WTC11 (cell line): Measurements from ENCODE around the gene AKR1D1.

Experiments
- CREB1 ChIP-seq: sonication (generic); formaldehyde crosslinking; IDR thresholded peaks from 2 replicates; pipeline ENCODE4 v1.8.0; 2023; ENCODE audit warnings: mild to moderate bottlenecking, missing genetic modification reagents
- CREM ChIP-seq: sonication (generic); formaldehyde crosslinking; IDR thresholded peaks from 2 replicates; pipeline ENCODE4 v1.8.1; 2022; ENCODE audit warnings: mild to moderate bottlenecking, missing genetic modification reagents, moderate library complexity
- CTCF ChIP-seq: fragments of 200-600 bp; IDR thresholded peaks from 2 replicates; pipeline ENCODE4 v1.8.0; 2022; ENCODE audit warnings: antibody characterized with exemption
- IRF2 ChIP-seq: sonication (generic); formaldehyde crosslinking; IDR thresholded peaks from 2 replicates; pipeline ENCODE4 v1.8.0; 2022; ENCODE audit warnings: low read depth, missing genetic modification reagents, borderline replicate concordance
- MXD4 ChIP-seq: fragments of 250-450 bp; sonication (Bioruptor Pico); IDR thresholded peaks from 2 replicates; pipeline ENCODE4 v1.8.0; 2021; ENCODE audit warnings: mild to moderate bottlenecking, moderate library complexity, borderline replicate concordance
- SMAD3 ChIP-seq: sonication (generic); formaldehyde crosslinking; IDR thresholded peaks from 2 replicates; pipeline ENCODE4 v1.8.0; 2022; ENCODE audit warnings: missing genetic modification reagents, mild to moderate bottlenecking, borderline replicate concordance
- SMAD4 ChIP-seq: sonication (generic); formaldehyde crosslinking; IDR thresholded peaks from 2 replicates; pipeline ENCODE4 v1.8.0; 2022; ENCODE audit warnings: mild to moderate bottlenecking, missing genetic modification reagents
- ZNF423 ChIP-seq: fragments of 250-450 bp; sonication (Bioruptor Pico); IDR thresholded peaks from 2 replicates; pipeline ENCODE4 v2.1.2; 2022; ENCODE audit warnings: mild to moderate bottlenecking, moderate library complexity
- TF ChIP-seq, protein P1 (sequence below): sonication (generic); formaldehyde crosslinking; IDR thresholded peaks from 2 replicates; pipeline ENCODE4 v1.8.1; 2023; ENCODE audit warnings: mild to moderate bottlenecking, missing genetic modification reagents
- TF ChIP-seq, protein P2 (sequence below): sonication (generic); formaldehyde crosslinking; IDR thresholded peaks from 2 replicates; pipeline ENCODE4 v1.8.0; 2022; ENCODE audit warnings: mild to moderate bottlenecking, missing genetic modification reagents

- TF ChIP-seq IRF2 (no peak), CTCF (no peak), ZNF423 (CRISPR knock-in tag) (no peak), CREB1 (no peak), CREM (CRISPR knock-in tag) (no peak), SMAD3 (no peak), MXD4 (CRISPR knock-in tag) (no peak), SMAD4 (CRISPR knock-in tag) (no peak)
- TF ChIP-seq, protein P1, sequence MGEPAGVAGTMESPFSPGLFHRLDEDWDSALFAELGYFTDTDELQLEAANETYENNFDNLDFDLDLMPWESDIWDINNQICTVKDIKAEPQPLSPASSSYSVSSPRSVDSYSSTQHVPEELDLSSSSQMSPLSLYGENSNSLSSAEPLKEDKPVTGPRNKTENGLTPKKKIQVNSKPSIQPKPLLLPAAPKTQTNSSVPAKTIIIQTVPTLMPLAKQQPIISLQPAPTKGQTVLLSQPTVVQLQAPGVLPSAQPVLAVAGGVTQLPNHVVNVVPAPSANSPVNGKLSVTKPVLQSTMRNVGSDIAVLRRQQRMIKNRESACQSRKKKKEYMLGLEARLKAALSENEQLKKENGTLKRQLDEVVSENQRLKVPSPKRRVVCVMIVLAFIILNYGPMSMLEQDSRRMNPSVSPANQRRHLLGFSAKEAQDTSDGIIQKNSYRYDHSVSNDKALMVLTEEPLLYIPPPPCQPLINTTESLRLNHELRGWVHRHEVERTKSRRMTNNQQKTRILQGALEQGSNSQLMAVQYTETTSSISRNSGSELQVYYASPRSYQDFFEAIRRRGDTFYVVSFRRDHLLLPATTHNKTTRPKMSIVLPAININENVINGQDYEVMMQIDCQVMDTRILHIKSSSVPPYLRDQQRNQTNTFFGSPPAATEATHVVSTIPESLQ (CRISPR knock-in tag): no peak
- TF ChIP-seq, protein P2, sequence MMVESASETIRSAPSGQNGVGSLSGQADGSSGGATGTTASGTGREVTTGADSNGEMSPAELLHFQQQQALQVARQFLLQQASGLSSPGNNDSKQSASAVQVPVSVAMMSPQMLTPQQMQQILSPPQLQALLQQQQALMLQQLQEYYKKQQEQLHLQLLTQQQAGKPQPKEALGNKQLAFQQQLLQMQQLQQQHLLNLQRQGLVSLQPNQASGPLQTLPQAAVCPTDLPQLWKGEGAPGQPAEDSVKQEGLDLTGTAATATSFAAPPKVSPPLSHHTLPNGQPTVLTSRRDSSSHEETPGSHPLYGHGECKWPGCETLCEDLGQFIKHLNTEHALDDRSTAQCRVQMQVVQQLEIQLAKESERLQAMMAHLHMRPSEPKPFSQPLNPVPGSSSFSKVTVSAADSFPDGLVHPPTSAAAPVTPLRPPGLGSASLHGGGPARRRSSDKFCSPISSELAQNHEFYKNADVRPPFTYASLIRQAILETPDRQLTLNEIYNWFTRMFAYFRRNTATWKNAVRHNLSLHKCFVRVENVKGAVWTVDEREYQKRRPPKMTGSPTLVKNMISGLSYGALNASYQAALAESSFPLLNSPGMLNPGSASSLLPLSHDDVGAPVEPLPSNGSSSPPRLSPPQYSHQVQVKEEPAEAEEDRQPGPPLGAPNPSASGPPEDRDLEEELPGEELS (CRISPR knock-in tag): no peak
Measured at GRCh38 chr7:138081868-138082267, 5.6 kb downstream of the AKR1D1 start.
